Transverse colon (tissue), 4 donors: ENCODE data around the gene PCGF1. TPM values are rescaled to one million over a fixed set of nuclear protein-coding genes. Genes with fewer than 3 reads are reported as not detected.
"Not testable (repeated sequence)": the region's sequence is repeated elsewhere in the genome, so short reads cannot be mapped to it uniquely, and the experiment has no call there.

Experiments used
- DNase-seq: peaks from one replicate; pipeline ENCODE4 v3.0.0-alpha.2; 2019
- H3K27ac ChIP-seq, 4 donors: fragments of 200-600 bp; sonication (generic); 2 replicates each; pipeline ENCODE4 v1.5.1; 2016 to 2018; ENCODE audit warnings: inconsistent platforms in 4 of 4
- H3K27me3 ChIP-seq: fragments of 200-600 bp; sonication (generic); 2 replicates; pipeline ENCODE4 v1.5.1; 2017; ENCODE audit warnings: inconsistent platforms
- H3K36me3 ChIP-seq, 4 donors: fragments of 200-600 bp; sonication (generic); 2 replicates each; pipeline ENCODE4 v1.5.1; 2017 to 2019; ENCODE audit warnings: inconsistent platforms in 4 of 4
- H3K4me1 ChIP-seq, 4 donors: fragments of 200-600 bp; sonication (generic); 2 replicates each; pipeline ENCODE4 v1.5.1; 2017 to 2020; ENCODE audit warnings: inconsistent platforms in 4 of 4
- H3K4me3 ChIP-seq, 4 donors: fragments of 200-600 bp; sonication (generic); 1 replicate in 1 of 4; 2 replicates in 3 of 4; pipeline versions ENCODE4 v1.5.1 to v1.6.1; 2017 to 2019; ENCODE audit warnings: inconsistent platforms in 4 of 4
- H3K9me3 ChIP-seq, 2 donors: fragments of 200-600 bp; sonication (generic); 2 replicates each; pipeline ENCODE4 v1.5.1; 2017 to 2019; ENCODE audit warnings: inconsistent platforms in 2 of 2
- CTCF ChIP-seq, 5 experiments: fragments of 200-600 bp in 3 of 5; fragments of 450-650 bp in 2 of 5; sonication (generic) in 3 of 5; IDR thresholded peaks; 1 replicate in 2 of 5; 2 replicates in 3 of 5; pipeline ENCODE4 v1.5.1; 2016 to 2017; ENCODE audit warnings: antibody characterized with exemption in 5 of 5, inconsistent platforms in 3 of 5, mild to moderate bottlenecking in 2 of 5, moderate library complexity in 1 of 5
- EP300 ChIP-seq: sonication (generic); formaldehyde crosslinking; IDR thresholded peaks from one replicate; pipeline ENCODE4 v1.6.1; 2017; ENCODE audit warnings: antibody characterized with exemption, low read depth
- POLR2A ChIP-seq: fragments of 450-650 bp; IDR thresholded peaks from one replicate; pipeline ENCODE4 v1.6.1; 2016; ENCODE audit warnings: antibody characterized with exemption, mild to moderate bottlenecking, moderate library complexity
- POLR2AphosphoS5 ChIP-seq, 3 donors: sonication (generic); formaldehyde crosslinking; IDR thresholded peaks; one replicate each; pipeline ENCODE4 v1.6.1; 2016; ENCODE audit warnings: antibody characterized with exemption in 3 of 3
- WGBS, 2 donors: methylation state at CpG; one replicate each; pipeline ENCODE4 v1.1.5; 2018; ENCODE audit warnings: low coverage in 1 of 2; 5-methylcytosine and 5-hydroxymethylcytosine counted together
- in situ Hi-C, 4 donors: fragments of 200-750 bp; cut with MboI; loops; one replicate each; pipeline versions ENCODE4 v1.15.0 to v1.15.1; 2017; ENCODE audit warnings: low sequenced_read_pairs in 3 of 4, low pct_ligation_motif_present in 1 of 4, low pct_unique_long_range_greater_than_20kb in 1 of 4
- intact Hi-C: fragments of 100-400 bp; cut with DNase I; formaldehyde crosslinking; loops from one replicate; pipeline ENCODE4 v1.15.1; 2023; ENCODE audit warnings: low total_unique reads
- total RNA-seq, 4 donors: library from RNA; depleted of rRNA; stranded (reverse); fragments of >200 nt; gene quantifications; one replicate each; pipeline ENCODE4 v1.1.0, GENCODE V29; 2016

PCGF1 gene
- total RNA-seq, 4 donors from 2014 or later: 3.7 to 23.9 (median 19.3) TPM

- Histone ChIP-seq H3K4me3 (peak within 1 kb of the TSS; percentile 39 to 87 (median 60)), H3K36me3 (peaks cover 0 to 11% (median 0%) of the 10 kb centered on the region in 4 donors), H3K4me1 (peaks cover 12 to 23% (median 15%) of the 10 kb centered on the region in 4 donors), H3K9me3 (no peaks in the 10 kb centered on the region), H3K27me3 (no peaks in the 10 kb centered on the region), H3K27ac (peak within 1 kb of the TSS; percentile 89 to 99 (median 91))
- TF ChIP-seq CTCF (IDR thresholded peaks at IDR 0.05): peak in 1 of 5 experiments; percentile 20
- no peak for TF ChIP-seq EP300
- TF ChIP-seq POLR2AphosphoS5 (IDR thresholded peaks at IDR 0.05): peak; percentile 70 to 99 (median 97)
- peak; percentile 91 for TF ChIP-seq POLR2A
- 0% methylated on average over 66 of the region's 66 CpGs; no CpG with 5 or more reads in 1 of the 2 donors for WGBS, 2 donors
- in situ Hi-C loops: no loop called here
- peak; percentile 95 for DNase-seq
- intact Hi-C loops: no loop called here
Observed at GRCh38 chr2:74472086-74472944, 35.2 kb downstream of the PCGF1 start, which contains the start of gene MRPL53. MRPL53 (minus strand) TSS chr2:74472680; CDS start chr2:74472660, 20 bp downstream.

GRCh38 chr2:74471332-74472065, 36.0 kb downstream of the PCGF1 start:
- in situ Hi-C loops: no loop called here
- Histone ChIP-seq H3K9me3 (no peaks in the 10 kb centered on the region), H3K36me3 (peaks cover 0 to 11% (median 0%) of the 10 kb centered on the region in 4 donors), H3K27me3 (no peaks in the 10 kb centered on the region), H3K4me1 (peaks cover 12 to 23% (median 15%) of the 10 kb centered on the region in 4 donors), H3K4me3 (peak overlapping the region; percentile 39 to 87 (median 60)), H3K27ac (peak overlapping the region; percentile 89 to 99 (median 91))
- intact Hi-C loops: no loop called here
- DNase-seq: no peak
- 34 to 39% methylated on average over 12 to 16 of the region's 16 CpGs for WGBS, 2 donors
- TF ChIP-seq POLR2A (no peak), POLR2AphosphoS5 (IDR thresholded peaks at IDR 0.05) (no peak), EP300 (no peak), CTCF (IDR thresholded peaks at IDR 0.05) (no peak)

- intact Hi-C loops, H3K27me3 ChIP-seq, H3K4me3 ChIP-seq, H3K9me3 ChIP-seq, DNase-seq, in situ Hi-C loops, H3K27ac ChIP-seq: not testable (repeated sequence)
- 86 to 91% methylated on average over 4 to 12 of the region's 12 CpGs for WGBS, 2 donors
- Histone ChIP-seq H3K36me3 (peaks cover 0 to 11% (median 0%) of the 10 kb centered on the region in 4 donors), H3K4me1 (peaks cover 13 to 29% (median 19%) of the 10 kb centered on the region in 4 donors)
Observed at GRCh38 chr2:74470742-74471141, 36.8 kb downstream of the PCGF1 start.

GRCh38 chr2:74464406-74464805, 43.1 kb downstream of the PCGF1 start:
- 0% methylated on average over 7 of the region's 13 CpGs; no CpG with 5 or more reads in 1 of the 2 donors for WGBS, 2 donors
- in situ Hi-C loops (no loop called here), intact Hi-C loops (no loop called here)
- H3K4me3 ChIP-seq: peak overlapping the region; percentile 46 to 96 (median 78)
- no peak for DNase-seq
- H3K27ac ChIP-seq: peak overlapping the region; percentile 82 to 91 (median 89)
- H3K27me3 ChIP-seq: no peaks in the 10 kb centered on the region
- no peak for TF ChIP-seq CTCF (IDR thresholded peaks at IDR 0.05)
- no peak for TF ChIP-seq POLR2AphosphoS5 (IDR thresholded peaks at IDR 0.05)
- no peak for TF ChIP-seq EP300
- TF ChIP-seq POLR2A: no peak
- no peaks in the 10 kb centered on the region for H3K36me3 ChIP-seq
- H3K4me1 ChIP-seq: peaks cover 6 to 20% (median 17%) of the 10 kb centered on the region in 4 donors
- no peaks in the 10 kb centered on the region for H3K9me3 ChIP-seq
